Neural cell (in vitro differentiated cells): ENCODE measurements around the gene TMEM212. TPM values are rescaled to one million over a fixed set of nuclear protein-coding genes. Genes with fewer than 3 reads are reported as not detected.

ENCODE experiments used
- H2AFZ ChIP-seq: fragments of 200-600, 300-800 bp; sonication (generic), shearing (Covaris generic); 2 replicates; pipeline ENCODE4 v1.6.0; 2014; ENCODE audit warnings: low read depth, mild to moderate bottlenecking, antibody characterized with exemption, low read length, moderate library complexity
- H3F3A ChIP-seq: fragments of 200-600 bp; shearing (Covaris generic); 2 replicates; pipeline ENCODE4 v1.6.1; 2016; ENCODE audit warnings: mild to moderate bottlenecking, moderate library complexity, mixed read lengths, antibody characterized with exemption, low read length; ENCODE audit not compliant: insufficient read depth, poor library complexity, severe bottlenecking
- H3K27ac ChIP-seq: fragments of 200-600, 300-800 bp; sonication (generic), shearing (Covaris generic); 2 replicates; pipeline ENCODE4 v1.5.1; 2014; ENCODE audit warnings: mild to moderate bottlenecking, low read length, moderate library complexity
- H3K27me3 ChIP-seq: fragments of 300-800, 200-600 bp; sonication (generic), shearing (Covaris generic); 2 replicates; pipeline ENCODE4 v1.6.0; 2014; ENCODE audit warnings: mild to moderate bottlenecking, low read depth, low read length, moderate library complexity; ENCODE audit not compliant: insufficient read depth
- H3K36me3 ChIP-seq: fragments of 300-800, 200-600 bp; sonication (generic), shearing (Covaris generic); 2 replicates; pipeline ENCODE4 v1.5.1; 2014; ENCODE audit warnings: mild to moderate bottlenecking, antibody characterized with exemption, low read length, moderate library complexity; ENCODE audit not compliant: insufficient read depth
- H3K4me2 ChIP-seq: fragments of 300-800, 200-600 bp; sonication (generic), shearing (Covaris generic); 2 replicates; pipeline ENCODE4 v1.6.0; 2014; ENCODE audit warnings: mild to moderate bottlenecking, low read length
- H3K4me3 ChIP-seq: fragments of 300-800, 200-600 bp; sonication (generic), shearing (Covaris generic); 2 replicates; pipeline ENCODE4 v1.5.1; 2014; ENCODE audit warnings: mild to moderate bottlenecking, low read length, moderate library complexity
- H3K79me2 ChIP-seq: fragments of 200-600 bp; shearing (Covaris generic); replicated peaks from 2 replicates; pipeline ENCODE4 v1.6.0; 2014; ENCODE audit warnings: mild to moderate bottlenecking, low read length, moderate library complexity; ENCODE audit not compliant: insufficient read depth
- H3K9ac ChIP-seq: fragments of 300-800, 200-600 bp; sonication (generic), shearing (Covaris generic); 2 replicates; pipeline ENCODE4 v1.6.1; 2016; ENCODE audit warnings: mild to moderate bottlenecking, low read length, mixed read lengths
- H3K9me2 ChIP-seq: fragments of 200-600 bp; shearing (Covaris generic); 2 replicates; pipeline ENCODE4 v1.6.1; 2016; ENCODE audit warnings: mild to moderate bottlenecking, low read length, mixed read lengths; ENCODE audit not compliant: insufficient read depth
- H3K9me3 ChIP-seq: fragments of 200-600, 300-800 bp; sonication (generic), shearing (Covaris generic); 2 replicates; pipeline ENCODE4 v1.6.1; 2016; ENCODE audit warnings: mild to moderate bottlenecking, mixed run types, low read length, moderate library complexity, mixed read lengths
- H4K20me1 ChIP-seq: fragments of 200-600 bp; shearing (Covaris generic); 2 replicates; pipeline ENCODE4 v1.6.1; 2016; ENCODE audit warnings: mild to moderate bottlenecking, mixed run types; ENCODE audit not compliant: insufficient read depth
- CTCF ChIP-seq: fragments of 450-650 bp; IDR thresholded peaks from 2 replicates; pipeline ENCODE4 v1.5.1; 2014; ENCODE audit warnings: antibody characterized with exemption, mild to moderate bottlenecking, moderate library complexity; ENCODE audit not compliant: poor library complexity, severe bottlenecking
- EP300 ChIP-seq: fragments of 450-650 bp; conservative IDR thresholded peaks from 2 replicates; pipeline ENCODE4 v1.6.1; 2014; ENCODE audit warnings: antibody characterized with exemption, mild to moderate bottlenecking, moderate library complexity; ENCODE audit not compliant: poor library complexity, severe bottlenecking
- EZH2 ChIP-seq: fragments of 200-600, 300-800 bp; shearing (Covaris generic), sonication (generic); IDR thresholded peaks from 2 replicates; pipeline ENCODE4 v1.6.1; 2014; ENCODE audit warnings: antibody characterized with exemption, low read length, borderline replicate concordance, mild to moderate bottlenecking; ENCODE audit not compliant: insufficient read depth, poor library complexity, severe bottlenecking
- MXI1 ChIP-seq: fragments of 450-650 bp; conservative IDR thresholded peaks from 2 replicates; pipeline ENCODE4 v1.6.1; 2014; ENCODE audit warnings: antibody characterized with exemption, mild to moderate bottlenecking; ENCODE audit not compliant: poor library complexity, severe bottlenecking
- POLR2AphosphoS5 ChIP-seq: IDR thresholded peaks from 2 replicates; pipeline ENCODE4 v1.6.1; 2012
- RAD21 ChIP-seq: fragments of 450-650 bp; conservative IDR thresholded peaks from 2 replicates; pipeline ENCODE4 v1.6.1; 2014; ENCODE audit warnings: antibody characterized with exemption, mild to moderate bottlenecking, moderate library complexity
- REST ChIP-seq: IDR thresholded peaks from 2 replicates; pipeline ENCODE4 v1.6.1; 2012; ENCODE audit warnings: borderline replicate concordance
- SMC3 ChIP-seq: fragments of 450-650 bp; conservative IDR thresholded peaks from 2 replicates; pipeline ENCODE4 v1.6.1; 2014; ENCODE audit warnings: antibody characterized with exemption, mild to moderate bottlenecking, moderate library complexity; ENCODE audit not compliant: poor library complexity
- TAF1 ChIP-seq: IDR thresholded peaks from 2 replicates; pipeline ENCODE4 v1.6.1; 2012; ENCODE audit warnings: low read depth
- polyA plus RNA-seq: library from polyadenylated mRNA; depleted of rRNA; stranded (reverse); fragments of >200 nt; gene quantifications from 2 replicates; pipeline ENCODE4 v1.2.3, GENCODE V29; 2014

TMEM212 gene
- polyA plus RNA-seq, 1 donor from 2014 or later: not detected

- Histone ChIP-seq H3K4me2 (no peak overlapping the region), H4K20me1 (no peaks in the 10 kb centered on the region), H3K27ac (no peak overlapping the region), H3F3A (no peaks in the 10 kb centered on the region), H3K27me3 (no peaks in the 10 kb centered on the region), H2AFZ (no peak overlapping the region), H3K9me3 (no peaks in the 10 kb centered on the region), H3K9ac (no peak overlapping the region), H3K4me3 (no peak overlapping the region), H3K79me2 (no peaks in the 10 kb centered on the region), H3K9me2 (no peaks in the 10 kb centered on the region), H3K36me3 (no peaks in the 10 kb centered on the region)
- TF ChIP-seq POLR2AphosphoS5 (no peak), EZH2 (no peak), TAF1 (no peak), EP300 (no peak), RAD21 (no peak), MXI1 (no peak), CTCF (no peak), REST (no peak), SMC3 (no peak)
These were observed 22.2 kb downstream of the TMEM212 start for GRCh38 chr3:171865191-171865865.

DNA sequence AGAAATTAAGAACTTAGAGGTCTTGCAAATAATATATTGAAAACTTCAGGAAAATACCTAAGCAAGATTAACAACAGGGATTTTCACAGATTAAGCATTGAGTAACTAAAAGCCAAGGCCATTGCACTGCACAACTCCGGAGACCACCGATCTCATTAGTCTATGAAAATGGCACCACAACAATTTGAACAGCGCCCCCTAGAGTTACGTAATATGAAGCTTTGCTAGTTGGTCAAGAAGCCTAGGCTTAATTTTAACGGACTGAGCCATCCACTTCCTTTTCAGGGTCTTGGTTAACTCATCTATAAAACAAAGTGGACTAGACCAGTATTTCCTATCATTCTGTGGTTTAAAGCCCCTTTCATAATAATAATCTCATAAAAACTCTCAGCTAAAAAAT lies 24.8 kb downstream of the TMEM212 start:
- H3K27ac ChIP-seq: no peak overlapping the region
- H3K9ac ChIP-seq: no peak overlapping the region
- H3K9me3 ChIP-seq: no peaks in the 10 kb centered on the region
- TF ChIP-seq REST (no peak), CTCF (no peak), EZH2 (no peak), MXI1 (no peak), EP300 (no peak), SMC3 (no peak), POLR2AphosphoS5 (no peak), RAD21 (no peak), TAF1 (no peak)
- H3K4me3 ChIP-seq: no peak overlapping the region
- H3K9me2 ChIP-seq: no peaks in the 10 kb centered on the region
- no peaks in the 10 kb centered on the region for H4K20me1 ChIP-seq
- no peaks in the 10 kb centered on the region for H3K36me3 ChIP-seq
- H3K4me2 ChIP-seq: no peak overlapping the region
- no peaks in the 10 kb centered on the region for H3F3A ChIP-seq
- H3K79me2 ChIP-seq: no peaks in the 10 kb centered on the region
- no peak overlapping the region for H2AFZ ChIP-seq
- no peaks in the 10 kb centered on the region for H3K27me3 ChIP-seq
